GM19467 (cell line): Measurements from ENCODE around the gene OTUD5.
"Not testable (repeated sequence)": the region's sequence is repeated elsewhere in the genome, so short reads cannot be mapped to it uniquely, and the experiment has no call there.

ENCODE experiments used
- ATAC-seq: cut with Tn5 transposase; IDR thresholded peaks from one replicate; pipeline ENCODE4 v1.9.1; 2021; ENCODE audit warnings: mild to moderate bottlenecking, moderate library complexity; ENCODE audit not compliant: unreplicated experiment

OTUD5 gene, protein sequence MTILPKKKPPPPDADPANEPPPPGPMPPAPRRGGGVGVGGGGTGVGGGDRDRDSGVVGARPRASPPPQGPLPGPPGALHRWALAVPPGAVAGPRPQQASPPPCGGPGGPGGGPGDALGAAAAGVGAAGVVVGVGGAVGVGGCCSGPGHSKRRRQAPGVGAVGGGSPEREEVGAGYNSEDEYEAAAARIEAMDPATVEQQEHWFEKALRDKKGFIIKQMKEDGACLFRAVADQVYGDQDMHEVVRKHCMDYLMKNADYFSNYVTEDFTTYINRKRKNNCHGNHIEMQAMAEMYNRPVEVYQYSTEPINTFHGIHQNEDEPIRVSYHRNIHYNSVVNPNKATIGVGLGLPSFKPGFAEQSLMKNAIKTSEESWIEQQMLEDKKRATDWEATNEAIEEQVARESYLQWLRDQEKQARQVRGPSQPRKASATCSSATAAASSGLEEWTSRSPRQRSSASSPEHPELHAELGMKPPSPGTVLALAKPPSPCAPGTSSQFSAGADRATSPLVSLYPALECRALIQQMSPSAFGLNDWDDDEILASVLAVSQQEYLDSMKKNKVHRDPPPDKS

DNA sequence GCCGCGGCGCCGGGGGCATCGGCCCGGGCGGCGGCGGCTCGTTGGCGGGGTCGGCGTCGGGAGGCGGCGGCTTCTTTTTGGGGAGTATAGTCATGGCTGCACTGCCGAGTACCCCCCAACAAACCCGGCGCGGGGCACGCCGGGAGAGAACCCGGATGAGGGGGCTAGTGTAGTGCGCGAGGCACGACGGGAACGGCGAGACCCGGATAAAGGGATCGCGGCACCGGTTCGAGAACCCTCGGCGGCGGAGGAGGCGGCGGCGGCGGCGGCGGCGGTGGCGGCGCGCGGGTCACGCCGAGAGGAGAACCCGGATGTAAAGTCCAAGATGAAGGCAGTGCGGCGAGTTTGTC is at the start of gene OTUD5:
TSS of gene OTUD5 (minus strand) at position 131 of the 350 bp plus-strand sequence. CDS start at position 94, 37 bp downstream.
- ATAC-seq, result peak; percentile 34

DNA sequence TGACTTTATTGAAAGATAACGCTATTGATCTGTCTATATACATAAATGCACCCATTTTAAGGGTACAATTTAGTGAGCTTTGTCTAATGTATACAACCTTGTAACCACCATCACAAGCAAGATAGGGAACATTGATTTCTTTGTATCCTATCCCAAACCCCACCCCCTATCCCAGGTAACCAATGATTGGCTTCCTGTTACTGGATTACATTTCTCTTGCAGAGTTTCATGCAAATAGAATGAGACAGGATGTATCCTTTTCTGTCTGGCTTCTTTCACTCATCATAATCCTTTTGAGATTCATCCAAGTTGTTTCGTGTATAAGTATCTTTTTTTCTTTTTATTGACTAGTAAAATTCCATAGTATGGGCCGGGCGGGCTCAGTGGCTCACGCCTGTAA is 46.3 kb upstream of the OTUD5 start:
- no peak for ATAC-seq

DNA sequence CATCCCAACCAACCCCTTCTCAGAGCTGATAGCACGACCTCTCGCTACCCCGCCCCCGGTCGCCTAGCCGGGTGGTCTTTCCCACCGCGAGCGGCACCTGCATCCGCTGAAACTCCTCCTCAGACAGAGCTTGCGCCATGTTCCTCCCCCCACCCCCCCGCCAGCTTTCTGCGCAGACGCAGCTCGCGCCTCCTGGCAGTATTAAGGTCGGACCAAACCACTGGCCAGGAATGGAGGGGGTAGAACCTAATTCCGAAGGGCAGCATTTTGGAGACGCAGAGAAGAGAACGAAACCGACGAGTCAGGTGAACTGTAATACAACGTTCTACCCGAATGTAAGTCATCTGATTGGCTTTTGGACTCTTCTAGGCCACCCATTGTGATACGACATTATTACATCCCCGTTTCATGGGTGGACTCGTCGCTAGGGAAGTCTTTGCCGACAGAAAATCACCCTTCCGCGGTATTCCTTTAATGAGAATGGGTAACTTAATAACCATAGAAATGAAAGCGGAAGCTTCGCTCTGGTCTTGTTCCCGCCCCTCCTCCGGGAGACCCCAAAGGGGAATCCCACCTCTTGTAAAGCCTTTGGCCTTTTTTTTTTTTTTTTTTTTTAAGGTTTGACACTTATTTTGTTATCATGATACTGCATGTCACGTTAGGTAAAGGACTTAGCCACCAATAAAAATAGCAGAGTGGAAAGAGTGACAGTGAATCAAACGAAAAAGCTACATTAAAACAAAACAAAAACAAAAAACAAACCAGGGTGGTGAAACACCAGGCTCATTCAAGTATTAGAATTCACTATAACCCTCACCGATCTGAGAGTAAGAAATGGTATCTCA is 44.9 kb upstream of the OTUD5 start, which contains the start of gene GRIPAP1:
TSS of gene GRIPAP1 (minus strand) at position 174 of the 845 bp plus-strand sequence. CDS start at position 139, 35 bp downstream.
- ATAC-seq, result peak; percentile 69

DNA sequence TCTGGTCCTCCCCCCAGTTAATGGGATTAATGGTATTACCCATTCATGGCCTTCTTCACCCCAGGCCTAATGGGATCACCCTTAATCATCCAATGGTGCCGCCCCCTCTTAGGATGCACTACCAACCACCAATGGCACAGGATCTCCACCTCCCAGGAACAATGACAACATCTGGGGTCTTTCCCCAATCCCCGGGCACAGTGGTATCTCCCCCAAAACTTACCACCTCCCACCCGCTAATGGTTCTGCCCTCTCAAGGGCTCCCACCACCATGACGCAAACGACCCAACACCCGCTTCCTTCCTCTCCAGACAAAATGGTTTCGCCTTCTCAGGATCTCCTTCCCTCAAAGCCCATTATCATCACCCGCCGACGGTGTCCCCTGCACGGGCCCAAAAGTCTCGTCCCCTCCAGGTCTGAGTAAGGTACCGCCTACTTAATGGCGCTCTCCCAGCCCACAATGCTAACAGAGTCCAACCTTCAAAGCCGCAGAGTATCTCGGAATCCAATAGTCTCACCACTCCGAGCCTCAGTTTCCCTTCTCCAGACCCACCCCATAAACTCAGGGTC is 44.2 kb upstream of the OTUD5 start:
- ATAC-seq, result peak; percentile 34

DNA sequence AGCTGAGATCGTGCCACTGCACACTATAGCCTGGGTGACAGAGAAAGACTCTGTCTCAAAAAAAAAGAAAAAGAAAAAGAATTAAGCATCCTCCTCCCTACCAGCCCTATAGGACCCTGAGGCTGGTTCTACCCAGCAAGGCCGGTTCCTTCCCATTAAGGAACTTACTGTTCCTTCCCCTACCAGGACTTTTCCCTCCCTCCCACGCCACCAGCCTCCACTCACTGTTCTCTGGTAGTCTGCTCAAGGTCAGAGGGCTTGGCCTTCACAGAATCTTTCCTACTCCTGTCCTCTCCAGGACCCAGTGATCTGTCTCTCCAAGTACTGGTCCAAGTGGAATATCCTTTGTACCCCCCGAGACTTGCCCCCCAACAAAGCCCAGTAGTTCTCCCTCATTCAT is 43.2 kb upstream of the OTUD5 start:
- no peak for ATAC-seq

DNA sequence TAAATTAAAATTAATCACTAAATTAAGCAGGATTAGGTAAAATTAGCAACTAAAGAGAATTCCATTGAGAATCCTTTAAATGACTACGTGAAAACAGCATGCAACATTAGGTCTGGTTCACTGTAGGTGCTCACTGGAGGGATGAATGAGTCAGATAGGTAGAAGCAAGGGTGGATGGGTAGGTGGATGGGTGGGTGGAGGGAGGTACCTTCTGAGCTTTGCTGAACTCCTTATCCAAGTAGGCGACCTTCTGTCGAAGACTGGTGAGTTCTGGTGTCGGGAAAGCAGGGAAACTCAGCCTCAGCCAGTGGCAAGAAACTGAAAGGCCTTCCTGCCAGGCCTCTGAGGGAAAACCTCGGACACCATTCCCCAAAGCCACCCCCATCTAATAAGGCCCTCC is 41.6 kb upstream of the OTUD5 start:
- no peak for ATAC-seq

DNA sequence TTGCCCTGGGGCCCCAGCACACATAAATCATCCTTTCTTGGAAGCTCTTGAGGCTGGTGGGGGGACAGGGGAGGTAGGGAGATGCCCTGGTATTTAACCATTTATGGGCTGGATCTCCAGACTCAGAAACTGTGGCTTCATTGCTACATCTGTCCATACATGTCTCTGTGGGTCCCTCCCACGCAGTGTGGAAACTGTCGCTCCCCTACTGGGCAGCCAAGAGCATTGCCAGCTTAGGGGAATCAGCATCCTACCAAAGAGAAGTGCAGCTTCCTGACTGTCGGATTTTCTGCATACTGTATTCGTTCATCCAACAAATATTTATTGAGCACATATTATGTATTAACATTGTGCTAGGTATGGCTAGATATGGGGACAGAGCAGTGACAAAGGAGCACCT is 41.0 kb upstream of the OTUD5 start:
- ATAC-seq, result no peak

DNA sequence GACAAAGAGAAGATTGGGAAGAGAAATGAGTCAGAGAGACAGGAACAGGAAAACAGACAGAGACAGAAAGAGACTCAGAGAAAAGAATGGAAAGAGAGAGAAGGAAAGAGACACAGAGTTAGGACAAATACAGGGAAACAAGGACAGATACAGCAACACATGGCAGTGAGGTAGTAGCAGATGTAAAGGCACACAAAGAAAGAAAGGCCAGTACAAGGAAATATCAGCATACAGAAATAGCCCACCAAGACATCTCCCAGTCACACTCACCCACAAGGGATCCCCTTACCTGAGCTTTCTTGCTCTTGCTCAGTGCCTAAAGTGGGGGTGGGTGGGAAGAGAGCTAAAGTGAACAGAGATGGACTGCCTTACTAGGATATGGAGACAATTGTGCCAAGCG is 40.5 kb upstream of the OTUD5 start:
- no peak for ATAC-seq

DNA sequence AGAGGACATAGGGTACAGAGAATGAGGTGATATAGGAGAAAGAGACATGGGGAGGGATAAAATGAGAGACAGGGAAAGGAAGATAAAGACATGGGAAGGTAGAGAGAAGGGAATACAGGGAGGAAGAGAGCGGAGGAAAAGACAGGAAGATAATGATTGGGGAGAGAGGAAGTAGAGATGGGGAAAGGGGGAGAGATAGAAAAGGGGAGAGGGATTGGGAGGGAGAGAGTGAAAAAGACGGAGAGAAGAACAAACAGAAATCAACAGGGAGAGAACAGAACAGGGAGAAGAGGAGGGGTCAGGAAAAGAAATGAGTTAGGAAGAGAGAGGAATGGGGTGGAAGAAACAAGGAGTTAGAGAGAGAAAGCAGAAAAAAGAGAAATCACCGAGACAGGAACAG is 40.0 kb upstream of the OTUD5 start:
- no peak for ATAC-seq

DNA sequence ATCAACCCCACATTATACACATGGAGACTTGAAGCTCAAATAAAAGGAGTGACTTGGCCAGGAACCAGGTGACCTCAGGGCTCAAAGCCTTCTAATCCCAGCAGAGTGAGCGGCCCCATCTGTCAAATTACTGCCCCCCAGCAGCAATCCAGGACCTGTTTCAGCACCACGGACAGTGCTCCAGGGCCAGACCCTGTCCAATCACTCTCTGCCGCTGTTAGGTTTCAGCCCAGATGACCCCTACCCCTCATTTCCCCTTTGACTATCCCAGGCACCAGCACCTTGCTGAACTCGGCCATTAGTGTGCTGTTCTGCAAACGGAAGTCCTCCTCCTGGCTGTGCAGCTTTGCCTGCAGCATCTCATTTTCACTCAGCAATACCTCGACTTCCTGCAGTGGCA is 39.6 kb upstream of the OTUD5 start:
- ATAC-seq, result no peak

DNA sequence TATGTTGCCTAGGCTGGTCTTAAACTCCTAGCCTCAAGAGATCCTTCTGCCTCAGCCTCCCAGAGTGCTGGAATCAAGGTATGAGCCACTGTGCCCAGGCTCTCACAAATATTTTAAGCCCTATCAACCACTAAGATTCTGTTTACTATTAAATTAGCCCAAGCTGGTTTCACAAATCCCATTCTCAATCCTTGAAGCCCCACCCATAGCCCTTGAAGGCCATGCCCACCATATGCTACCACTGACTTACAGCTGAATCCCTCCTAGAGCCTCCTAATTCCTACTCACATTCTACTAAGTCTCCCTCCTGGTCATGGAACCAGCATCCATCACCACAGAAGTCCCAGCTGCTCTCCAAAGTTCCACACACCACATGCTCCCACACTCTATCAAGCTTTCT is 34.9 kb upstream of the OTUD5 start:
- no peak for ATAC-seq

DNA sequence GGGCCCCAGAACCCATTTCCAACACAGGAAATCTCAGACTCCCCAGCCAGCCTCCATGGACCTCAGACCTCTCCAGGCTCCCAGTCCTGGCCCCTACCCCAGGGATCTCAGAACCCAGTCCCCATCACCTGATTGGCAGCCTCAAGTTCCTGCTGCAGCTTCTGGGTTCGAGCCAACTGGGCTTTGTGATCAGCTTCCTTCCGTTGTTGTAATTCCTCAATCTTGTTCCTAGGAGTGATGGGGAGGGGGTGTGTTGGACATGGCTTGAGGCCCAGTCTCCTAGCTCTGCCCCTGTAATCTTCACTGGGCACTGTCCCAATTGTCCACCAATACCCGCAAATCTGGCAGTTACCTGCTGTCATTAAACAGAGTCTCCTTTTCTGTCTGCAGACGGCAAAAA is 32.1 kb upstream of the OTUD5 start:
- no peak for ATAC-seq

DNA sequence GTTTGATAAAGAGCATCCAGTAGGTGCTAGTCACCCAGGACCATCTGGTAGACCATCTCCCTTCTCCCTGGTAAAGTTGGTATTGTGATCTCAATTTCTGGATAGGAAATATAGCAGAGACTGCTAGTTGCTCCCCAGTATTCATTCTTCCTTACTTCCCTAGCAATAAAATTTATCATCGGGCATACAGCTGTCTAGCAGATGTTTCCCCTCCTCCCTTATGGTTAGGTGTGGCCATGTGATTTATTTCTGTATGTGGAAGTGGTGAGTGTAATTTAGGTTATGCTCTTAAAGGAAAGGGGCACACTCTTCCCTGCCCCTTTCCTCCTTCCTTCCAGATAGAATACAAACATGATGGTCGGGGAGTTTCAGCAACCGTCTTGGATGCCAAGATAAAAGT is 26.5 kb upstream of the OTUD5 start:
- ATAC-seq, result no peak

DNA sequence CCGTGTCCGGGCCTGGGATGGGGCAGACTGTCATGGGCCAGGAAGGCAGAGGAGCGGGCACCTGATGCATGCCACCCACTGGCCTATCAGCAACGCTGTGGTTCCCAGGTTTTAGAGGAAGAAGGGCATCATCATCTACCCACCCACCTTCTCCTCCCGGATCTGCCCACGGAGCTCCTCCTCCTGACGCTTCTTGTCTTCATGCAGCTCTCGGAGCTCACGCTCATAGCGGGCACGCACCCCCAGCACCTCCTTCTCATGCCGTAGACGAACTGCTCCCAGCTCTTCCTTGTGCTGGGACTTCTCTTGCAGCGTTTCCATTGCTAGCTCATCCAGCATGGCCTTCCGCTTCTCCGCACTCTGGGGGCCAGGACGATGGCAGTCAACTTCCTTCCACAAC is 25.7 kb upstream of the OTUD5 start:
- ATAC-seq, result no peak

DNA sequence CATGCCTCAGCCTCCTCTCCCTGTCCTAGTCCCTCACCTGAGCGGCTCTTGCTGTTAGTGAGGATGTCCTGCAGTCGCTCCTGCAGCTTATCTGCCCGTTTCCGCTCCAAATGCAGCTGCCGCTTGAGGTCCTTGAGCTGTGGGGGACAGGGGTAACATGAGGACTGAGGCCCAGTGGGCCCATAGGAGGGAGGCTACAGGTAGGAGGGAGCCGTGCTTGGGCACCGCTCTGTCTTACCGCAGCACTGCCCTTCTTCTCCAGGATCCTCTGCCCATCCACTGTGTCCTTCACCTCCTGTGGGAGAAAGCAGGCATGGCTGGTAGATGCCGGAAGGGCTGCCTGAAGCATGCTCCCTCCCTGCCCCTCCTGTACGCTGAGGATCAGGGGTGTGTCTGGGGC is 23.8 kb upstream of the OTUD5 start:
- ATAC-seq, result no peak

DNA sequence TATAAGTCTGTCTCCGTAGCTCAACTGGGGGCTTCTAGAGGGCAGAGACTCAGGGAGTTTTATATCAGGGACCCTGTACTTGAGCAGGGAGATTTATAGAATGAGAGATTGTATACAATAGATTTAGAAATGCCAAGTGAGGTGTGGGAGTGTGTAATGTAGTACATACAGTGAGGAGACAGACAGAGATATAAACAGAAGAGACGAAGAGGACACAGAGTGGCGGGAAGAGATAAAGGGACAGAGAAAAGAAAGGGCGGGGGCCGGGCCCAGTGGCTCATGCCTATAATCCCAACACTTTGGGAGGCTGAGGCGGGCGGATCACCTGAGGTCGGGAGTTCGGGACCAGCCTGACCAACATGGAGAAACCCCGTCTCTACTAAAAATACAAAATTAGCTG is 22.9 kb upstream of the OTUD5 start:
- not testable (repeated sequence) for ATAC-seq

DNA sequence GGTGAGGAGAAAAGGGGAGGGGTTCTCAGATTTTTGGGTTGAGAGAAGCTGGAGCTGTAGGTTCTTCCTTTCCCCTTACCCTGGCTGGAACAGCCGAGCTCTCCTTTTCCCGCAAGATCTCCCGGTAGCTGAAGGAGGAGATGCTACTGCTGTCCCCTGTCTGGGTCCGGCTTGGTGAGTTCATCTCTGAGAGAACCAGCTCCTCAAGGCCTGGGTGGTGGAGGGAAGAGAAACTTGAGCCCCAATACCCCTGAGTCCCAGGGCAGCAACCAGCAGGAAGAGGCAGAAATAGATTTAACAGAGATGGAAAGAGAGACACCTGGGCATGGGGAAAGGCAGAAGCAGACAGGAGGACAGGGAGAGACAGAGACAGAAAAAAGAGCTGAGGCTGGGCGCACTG is 20.8 kb upstream of the OTUD5 start:
- ATAC-seq, result no peak

DNA sequence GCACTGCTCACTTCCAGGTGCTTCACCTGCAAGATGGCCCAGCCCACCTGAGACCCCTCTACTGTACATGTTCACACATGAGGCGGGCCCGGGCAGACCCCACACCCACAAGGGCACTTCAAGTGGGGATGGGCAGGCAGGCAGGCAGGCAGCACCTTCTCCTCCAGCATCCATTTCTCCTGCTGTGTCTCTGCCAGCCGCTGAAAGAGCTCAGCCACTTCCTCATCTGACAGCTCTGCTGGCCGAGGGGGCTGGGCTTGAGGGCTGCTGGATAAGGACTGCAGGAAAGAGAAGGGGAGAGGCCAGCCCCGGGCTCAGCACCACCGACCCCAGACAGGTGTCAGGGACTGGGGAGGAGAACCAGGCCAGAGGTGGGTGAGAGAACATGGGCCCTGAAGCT is 18.7 kb upstream of the OTUD5 start:
- ATAC-seq, result no peak

DNA sequence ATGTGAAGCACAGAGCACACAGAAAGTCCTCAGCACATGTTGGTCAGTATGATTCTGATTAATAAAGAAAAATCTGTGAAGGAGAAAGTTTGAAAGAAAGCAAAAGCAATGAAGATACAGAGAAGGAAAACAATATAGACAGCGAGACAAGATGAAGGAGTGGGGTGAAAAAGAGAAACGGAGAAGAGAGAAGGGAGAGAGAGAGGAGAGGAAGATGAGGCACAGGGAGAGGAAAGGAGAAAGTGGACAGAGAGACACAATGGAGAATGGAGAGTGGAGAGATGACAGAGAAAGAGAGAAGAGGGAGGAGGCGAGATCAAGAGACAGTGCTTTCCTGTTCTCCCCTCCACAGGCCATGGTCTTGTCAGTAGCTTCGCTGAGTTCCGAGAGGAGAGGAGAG is 18.1 kb upstream of the OTUD5 start:
- ATAC-seq, result no peak

DNA sequence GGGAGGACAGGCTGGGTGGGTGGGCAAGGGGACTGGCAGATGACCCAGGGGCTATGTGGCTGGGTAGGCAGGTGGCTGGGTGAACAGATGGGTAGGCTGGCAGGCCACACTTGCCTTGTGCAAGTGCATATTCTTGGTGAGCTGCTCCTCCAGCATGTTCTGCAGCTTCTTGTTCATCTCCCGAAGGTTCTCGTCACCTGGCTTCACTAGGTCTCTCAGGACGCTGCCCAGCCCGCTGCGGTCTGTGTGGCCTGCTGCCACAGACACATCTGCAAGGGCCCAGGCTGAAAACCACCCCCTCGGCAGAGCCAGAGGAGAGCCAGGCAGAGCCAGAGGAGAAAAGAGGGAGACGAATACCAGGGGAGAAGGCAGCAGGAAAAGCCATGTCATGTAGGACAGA is 17.6 kb upstream of the OTUD5 start:
- no peak for ATAC-seq

DNA sequence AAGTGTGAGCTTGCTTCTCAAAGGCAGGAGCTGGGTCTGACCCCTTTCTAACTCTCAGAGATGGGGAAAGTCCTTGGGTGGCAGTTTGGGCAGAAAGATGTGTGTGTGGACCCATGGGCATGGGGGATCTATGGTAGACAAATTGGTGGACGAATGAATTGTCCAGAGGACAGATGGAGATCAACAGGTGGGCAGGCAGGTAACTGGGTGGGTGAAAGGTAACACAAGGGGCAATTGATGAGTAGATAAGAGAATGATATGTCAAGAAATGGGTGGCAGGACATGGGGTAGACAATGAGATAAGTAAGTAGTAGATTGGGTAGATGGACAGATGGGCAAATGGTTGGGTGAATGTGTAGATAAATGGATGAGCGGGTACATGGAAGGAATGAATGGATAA is 17.2 kb upstream of the OTUD5 start:
- ATAC-seq, result no peak

DNA sequence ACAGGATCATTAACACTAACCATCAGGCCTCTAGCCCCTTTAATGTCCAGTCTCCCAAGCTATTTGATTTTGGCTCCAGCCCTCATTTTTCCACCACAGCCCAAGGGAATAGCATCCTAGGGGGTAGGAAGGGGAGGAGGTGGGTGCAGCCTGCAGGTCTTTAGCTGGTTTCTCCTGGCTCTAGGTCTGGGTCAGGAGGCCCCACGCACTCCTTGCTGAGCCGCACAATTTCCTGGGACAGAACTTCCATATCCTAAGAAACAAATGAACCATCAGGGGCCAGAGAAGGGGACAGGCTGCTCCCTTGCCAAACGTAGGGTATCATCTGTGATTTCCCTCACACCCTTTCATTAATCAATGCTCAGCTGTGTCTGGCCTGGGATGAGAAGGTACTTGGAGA is 16.6 kb upstream of the OTUD5 start:
- ATAC-seq, result no peak
